A673 (cell line): ENCODE measurements around the gene ARMC12. TPM values are rescaled to one million over a fixed set of nuclear protein-coding genes. Genes with fewer than 3 reads are reported as not detected.

Experiments used
- BruUV-seq: library from RNA; stranded (reverse); fragments of 400-500 nt; replicated peaks from 2 replicates; lab custom pipeline; 2021; lab: Mats Ljungman, UMichigan
- CTCF ChIA-PET: fragments of 300-600 bp; sonication (Branson Sonifier 250); formaldehyde crosslinking; loops from one replicate; lab custom pipeline; 2022; ENCODE audit warnings: antibody characterized with exemption; lab: Charles Lee
- POLR2A ChIA-PET: fragments of 300-600 bp; sonication (Branson Sonifier 250); formaldehyde crosslinking; loops from one replicate; lab custom pipeline; 2022; ENCODE audit warnings: antibody characterized with exemption; ENCODE audit not compliant: low non-redundant PET; lab: Charles Lee
- DNase-seq: peaks from one replicate; pipeline ENCODE4 v3.0.0-alpha.2; 2015; ENCODE audit warnings: low spot score
- H3K27ac ChIP-seq: fragments of 200-600 bp; sonication (generic); 2 replicates; pipeline ENCODE4 v1.5.1; 2016; ENCODE audit warnings: mixed run types, low read depth, mild to moderate bottlenecking, mixed read lengths, antibody characterized with exemption, low read length; ENCODE audit not compliant: poor library complexity, severe bottlenecking
- H3K27me3 ChIP-seq: fragments of 200-600 bp; sonication (generic); replicated peaks from 2 replicates; pipeline ENCODE4 v1.6.1; 2017; ENCODE audit warnings: mixed run types, low read depth, mild to moderate bottlenecking, mixed read lengths, antibody characterized with exemption, low read length; ENCODE audit not compliant: insufficient read depth, poor library complexity
- H3K36me3 ChIP-seq: fragments of 200-600 bp; sonication (generic); 2 replicates; pipeline ENCODE4 v1.6.1; 2016; ENCODE audit warnings: mixed run types, mild to moderate bottlenecking, mixed read lengths, antibody characterized with exemption, low read length; ENCODE audit not compliant: insufficient read depth, poor library complexity, severe bottlenecking
- H3K4me1 ChIP-seq: fragments of 200-600 bp; sonication (generic); 2 replicates; pipeline ENCODE4 v1.6.1; 2017; ENCODE audit warnings: mixed run types, mild to moderate bottlenecking, mixed read lengths, antibody characterized with exemption, low read length; ENCODE audit not compliant: insufficient read depth, poor library complexity, severe bottlenecking
- H3K4me3 ChIP-seq: fragments of 200-600 bp; sonication (generic); 2 replicates; pipeline ENCODE4 v1.5.1; 2016; ENCODE audit warnings: low read depth, mixed run types, mild to moderate bottlenecking, mixed read lengths, low read length; ENCODE audit not compliant: poor library complexity, severe bottlenecking
- H3K9me3 ChIP-seq: fragments of 200-600 bp; sonication (generic); 2 replicates; pipeline ENCODE4 v1.6.1; 2016; ENCODE audit warnings: mixed run types, low read depth, mild to moderate bottlenecking, mixed read lengths, antibody characterized with exemption, low read length; ENCODE audit not compliant: poor library complexity, severe bottlenecking
- EZH2 ChIP-seq: fragments of 200-600 bp; sonication (generic); IDR thresholded peaks from 2 replicates; pipeline ENCODE4 v1.6.1; 2017; ENCODE audit warnings: borderline replicate concordance, low read depth, mild to moderate bottlenecking, mixed read lengths, antibody characterized with exemption, low read length; ENCODE audit not compliant: poor library complexity, severe bottlenecking
- intact Hi-C: fragments of 100-400 bp; cut with micrococcal nuclease; formaldehyde crosslinking; loops from one replicate; pipeline ENCODE4 v1.10.0; 2022; ENCODE audit not compliant: unreplicated experiment
- total RNA-seq: library from RNA; stranded (reverse); gene quantifications from 2 replicates; pipeline ENCODE4 v1.2.3, GENCODE V29; 2021
- TF ChIP-seq, protein P1 (sequence below): fragments of 300-800, 200-600 bp; sonication (generic); conservative IDR thresholded peaks from 2 replicates; pipeline ENCODE4 v1.5.1; 2017; ENCODE audit warnings: low read depth, mild to moderate bottlenecking, antibody characterized with exemption, low read length, moderate library complexity, mixed read lengths

ARMC12 gene
- total RNA-seq, 1 experiment from 2014 or later: 1.0 TPM

DNA sequence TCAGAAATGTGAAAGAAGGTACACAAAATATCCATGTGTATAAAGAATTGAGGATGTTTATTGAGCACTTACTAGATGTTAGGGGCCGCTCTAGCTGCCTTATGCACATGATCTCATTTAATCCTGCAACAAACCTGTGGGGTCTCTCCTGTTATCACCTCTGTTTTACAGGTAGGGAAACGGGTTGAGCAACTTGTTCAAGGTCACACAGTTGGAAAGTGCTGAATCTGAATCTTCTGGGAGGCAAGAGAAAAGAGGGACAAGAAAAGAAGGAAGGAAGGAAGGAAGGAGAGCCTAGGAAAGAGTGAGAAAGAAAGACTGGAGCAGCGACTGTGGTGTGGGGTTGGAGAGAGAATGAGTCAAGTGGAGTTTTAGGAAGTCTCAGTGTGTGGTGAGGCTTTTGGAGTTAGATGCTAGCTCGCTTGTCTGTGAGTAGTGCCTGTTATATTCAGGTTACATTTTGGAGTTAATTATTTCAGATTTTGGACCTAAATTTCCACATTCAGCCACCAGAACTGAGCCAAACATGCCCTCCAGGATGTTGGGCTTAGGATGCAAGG, 51.7 kb downstream of the ARMC12 start:
- ChIA-PET CTCF (no interaction called here), POLR2A (no interaction called here)
- no peak for DNase-seq
- BruUV-seq: no TSS peak
- TF ChIP-seq EZH2: no peak
- TF ChIP-seq, protein P1, sequence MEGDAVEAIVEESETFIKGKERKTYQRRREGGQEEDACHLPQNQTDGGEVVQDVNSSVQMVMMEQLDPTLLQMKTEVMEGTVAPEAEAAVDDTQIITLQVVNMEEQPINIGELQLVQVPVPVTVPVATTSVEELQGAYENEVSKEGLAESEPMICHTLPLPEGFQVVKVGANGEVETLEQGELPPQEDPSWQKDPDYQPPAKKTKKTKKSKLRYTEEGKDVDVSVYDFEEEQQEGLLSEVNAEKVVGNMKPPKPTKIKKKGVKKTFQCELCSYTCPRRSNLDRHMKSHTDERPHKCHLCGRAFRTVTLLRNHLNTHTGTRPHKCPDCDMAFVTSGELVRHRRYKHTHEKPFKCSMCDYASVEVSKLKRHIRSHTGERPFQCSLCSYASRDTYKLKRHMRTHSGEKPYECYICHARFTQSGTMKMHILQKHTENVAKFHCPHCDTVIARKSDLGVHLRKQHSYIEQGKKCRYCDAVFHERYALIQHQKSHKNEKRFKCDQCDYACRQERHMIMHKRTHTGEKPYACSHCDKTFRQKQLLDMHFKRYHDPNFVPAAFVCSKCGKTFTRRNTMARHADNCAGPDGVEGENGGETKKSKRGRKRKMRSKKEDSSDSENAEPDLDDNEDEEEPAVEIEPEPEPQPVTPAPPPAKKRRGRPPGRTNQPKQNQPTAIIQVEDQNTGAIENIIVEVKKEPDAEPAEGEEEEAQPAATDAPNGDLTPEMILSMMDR: no peak
- Histone ChIP-seq H3K36me3 (no peaks in the 10 kb centered on the region), H3K27ac (no peak overlapping the region), H3K4me3 (no peak overlapping the region), H3K27me3 (peaks cover 35% of the 10 kb centered on the region), H3K9me3 (no peaks in the 10 kb centered on the region), H3K4me1 (no peaks in the 10 kb centered on the region)
- intact Hi-C loops: loop anchor here (1.0 kb wide), 1 partner anchor 10 kb away; no protein-coding TSS in a partner anchor

DNA sequence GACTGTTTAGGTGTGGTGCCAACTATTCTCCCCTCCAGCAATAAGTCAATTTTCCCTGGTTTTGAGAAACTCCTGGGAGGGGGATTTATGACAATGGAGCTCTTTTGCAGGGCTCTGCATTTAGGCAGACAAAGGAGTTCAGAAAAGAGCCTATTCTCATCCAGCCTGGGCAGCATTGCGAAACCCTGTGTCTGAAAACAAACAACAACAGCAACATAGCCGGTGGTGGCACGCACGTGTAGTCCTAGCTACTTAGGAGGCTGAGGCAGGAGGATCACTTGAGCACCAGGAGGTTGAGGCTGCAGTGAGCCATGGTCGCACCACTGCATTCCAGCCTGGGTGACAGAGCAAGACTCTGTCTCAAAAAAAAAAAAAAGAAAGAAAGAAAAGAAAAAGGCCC, 53.9 kb downstream of the ARMC12 start:
- no peak overlapping the region for H3K4me3 ChIP-seq
- no peak for TF ChIP-seq EZH2
- TF ChIP-seq, protein P1: no peak
- ChIA-PET CTCF (interaction anchor here (0.6 kb wide), 1 partner anchor 166 kb away, joined by 4 read pairs; no protein-coding TSS in a partner anchor), POLR2A (no interaction called here)
- no peak for DNase-seq
- H3K27ac ChIP-seq: no peak overlapping the region
- peaks cover 35% of the 10 kb centered on the region for H3K27me3 ChIP-seq
- intact Hi-C loops: no loop called here
- H3K36me3 ChIP-seq: no peaks in the 10 kb centered on the region
- no peaks in the 10 kb centered on the region for H3K9me3 ChIP-seq
- BruUV-seq: no TSS peak
- no peaks in the 10 kb centered on the region for H3K4me1 ChIP-seq

DNA sequence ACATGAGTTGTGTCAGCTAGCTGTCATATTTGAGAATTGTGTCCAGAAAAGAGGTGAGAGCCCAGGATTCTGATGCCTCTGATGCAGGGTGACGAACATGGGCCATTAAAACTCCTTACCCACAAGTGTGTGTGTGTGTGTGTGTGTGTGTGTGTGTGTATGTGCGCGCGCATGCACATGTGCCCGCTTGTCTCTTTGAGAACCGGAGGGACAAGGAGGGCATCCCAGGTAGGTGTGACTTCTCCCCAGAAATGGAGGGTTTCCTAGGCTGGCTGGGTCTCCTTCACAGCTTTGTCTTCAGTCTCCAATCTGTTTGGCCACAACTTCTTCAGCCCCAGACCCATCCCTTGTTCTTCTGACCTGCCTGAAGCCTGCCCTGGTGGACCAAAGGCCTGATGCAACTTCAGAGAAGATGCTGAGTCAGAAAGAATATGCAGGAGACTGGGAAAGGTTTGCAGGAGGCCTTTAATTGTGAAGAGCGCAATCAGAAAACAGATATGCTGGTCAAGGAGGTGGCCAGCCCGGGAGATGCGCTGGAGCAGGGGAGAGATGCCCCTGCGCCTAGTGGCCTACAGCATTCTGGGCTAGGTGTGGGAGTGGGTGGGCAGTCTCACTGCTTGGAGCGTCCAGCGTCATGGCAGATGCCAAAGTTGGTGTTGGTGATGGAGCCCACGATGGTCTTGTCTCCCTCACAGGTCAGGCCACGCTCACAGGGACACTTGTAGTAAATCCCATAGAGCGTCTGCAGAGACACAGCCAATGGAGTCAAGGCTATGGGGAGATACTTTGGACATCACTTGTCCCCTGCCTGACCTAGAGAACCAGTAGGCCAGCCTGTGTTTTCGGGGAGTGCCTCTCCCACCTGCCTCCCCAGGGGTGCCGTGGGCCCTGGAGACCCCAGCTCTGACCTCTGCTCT, 58.0 kb downstream of the ARMC12 start:
- Histone ChIP-seq H3K27ac (no peak overlapping the region), H3K36me3 (no peaks in the 10 kb centered on the region), H3K4me1 (no peaks in the 10 kb centered on the region), H3K27me3 (no peaks in the 10 kb centered on the region), H3K9me3 (no peaks in the 10 kb centered on the region), H3K4me3 (no peak overlapping the region)
- intact Hi-C loops: no loop called here
- ChIA-PET POLR2A (interaction anchor here (0.6 kb wide), 1 partner anchor 379 kb away, joined by 3 read pairs; no protein-coding TSS in a partner anchor), CTCF (no interaction called here)
- no peak for TF ChIP-seq EZH2
- TF ChIP-seq, protein P1: no peak
- no TSS peak for BruUV-seq
- no peak for DNase-seq
